ENCODE data around the gene OSBPL1A.

OSBPL1A gene

DNA sequence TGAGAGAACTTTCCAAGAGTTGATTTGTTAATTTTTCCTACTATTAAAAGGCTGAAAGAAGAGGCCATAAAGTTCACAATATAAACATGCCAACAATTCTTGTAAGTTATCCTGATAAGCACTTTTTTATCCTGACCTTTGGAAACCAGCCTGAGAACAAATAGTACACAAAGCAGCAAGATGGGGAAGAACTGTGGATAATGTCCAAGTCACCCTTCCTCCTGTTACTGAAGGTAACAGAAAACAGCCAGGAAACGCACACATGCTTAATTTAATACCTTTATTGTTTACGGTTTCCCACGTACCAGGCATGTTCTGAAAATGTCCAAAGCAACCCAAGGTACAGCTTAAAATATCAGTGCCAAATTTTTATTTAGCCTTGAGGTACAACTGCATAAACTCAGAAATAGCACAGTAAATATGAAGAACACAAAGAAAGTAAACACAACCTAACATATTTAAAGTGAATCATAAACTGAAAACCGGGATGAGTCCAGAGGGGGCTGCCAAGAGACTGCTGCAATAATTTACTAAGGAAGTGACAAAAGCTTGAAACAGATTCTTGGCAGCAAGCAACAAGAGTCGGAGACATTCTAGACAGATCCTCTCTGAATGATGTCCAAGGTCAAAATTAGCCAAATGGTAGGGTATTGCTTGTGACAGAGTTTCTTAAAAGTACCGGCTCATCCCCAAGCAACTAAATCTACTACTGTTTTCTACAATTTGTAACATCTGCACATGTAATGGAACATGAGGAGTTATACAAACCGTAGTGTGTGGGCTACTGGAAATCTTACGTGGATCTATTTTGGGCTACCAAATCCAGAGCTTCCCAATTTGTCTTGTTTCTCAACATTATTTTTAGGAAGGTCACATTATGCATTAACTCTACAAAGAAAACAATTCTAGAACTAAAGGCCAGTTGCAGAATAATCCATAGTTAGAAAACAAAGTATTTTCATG is 165.6 kb downstream of the OSBPL1A start:
- no peak for DNase-seq
- TF ChIP-seq, protein P1, sequence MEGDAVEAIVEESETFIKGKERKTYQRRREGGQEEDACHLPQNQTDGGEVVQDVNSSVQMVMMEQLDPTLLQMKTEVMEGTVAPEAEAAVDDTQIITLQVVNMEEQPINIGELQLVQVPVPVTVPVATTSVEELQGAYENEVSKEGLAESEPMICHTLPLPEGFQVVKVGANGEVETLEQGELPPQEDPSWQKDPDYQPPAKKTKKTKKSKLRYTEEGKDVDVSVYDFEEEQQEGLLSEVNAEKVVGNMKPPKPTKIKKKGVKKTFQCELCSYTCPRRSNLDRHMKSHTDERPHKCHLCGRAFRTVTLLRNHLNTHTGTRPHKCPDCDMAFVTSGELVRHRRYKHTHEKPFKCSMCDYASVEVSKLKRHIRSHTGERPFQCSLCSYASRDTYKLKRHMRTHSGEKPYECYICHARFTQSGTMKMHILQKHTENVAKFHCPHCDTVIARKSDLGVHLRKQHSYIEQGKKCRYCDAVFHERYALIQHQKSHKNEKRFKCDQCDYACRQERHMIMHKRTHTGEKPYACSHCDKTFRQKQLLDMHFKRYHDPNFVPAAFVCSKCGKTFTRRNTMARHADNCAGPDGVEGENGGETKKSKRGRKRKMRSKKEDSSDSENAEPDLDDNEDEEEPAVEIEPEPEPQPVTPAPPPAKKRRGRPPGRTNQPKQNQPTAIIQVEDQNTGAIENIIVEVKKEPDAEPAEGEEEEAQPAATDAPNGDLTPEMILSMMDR (IDR thresholded peaks at IDR 0.05; ENCODE audit: low read depth, low read length, missing control alignments), result no peak

DNA sequence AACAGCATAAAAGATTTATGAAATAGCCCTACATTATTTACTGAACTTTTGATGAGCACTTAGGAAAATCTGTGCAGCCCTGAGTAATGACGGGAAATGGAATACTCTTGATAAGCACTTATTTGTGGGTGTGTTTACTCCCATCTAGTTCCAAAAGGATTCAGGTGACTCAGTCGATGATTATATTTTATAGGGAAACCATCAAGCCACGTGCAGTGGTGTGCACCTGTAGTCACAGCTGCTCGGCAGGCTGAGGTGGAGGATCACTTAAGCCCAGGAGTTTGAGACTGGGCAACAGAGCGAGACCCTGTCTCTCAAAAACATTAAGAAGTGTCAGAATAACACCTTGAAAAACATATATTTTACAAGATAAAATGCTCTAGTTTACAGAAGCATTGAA is 166.9 kb downstream of the OSBPL1A start:
- H3K4me3 ChIP-seq (ENCODE audit: low read depth, low read length), result no peak overlapping the region
- in situ Hi-C loops (cut with HindIII; ENCODE audit: low pct_ligation_motif_present, low sequenced_read_pairs), result no loop called here
- no peaks in the 10 kb centered on the region for H3K27me3 ChIP-seq (replicated peaks)
- no peak for DNase-seq
- H3K36me3 ChIP-seq (replicated peaks), result no peaks in the 10 kb centered on the region
- TF ChIP-seq, protein P1 (IDR thresholded peaks at IDR 0.05; ENCODE audit: low read depth, low read length, missing control alignments), result no peak
- H3K27ac ChIP-seq, result no peak overlapping the region

More for the DNA sequence above, 165.6 kb downstream of the OSBPL1A start:
- no peaks in the 10 kb centered on the region for H3K27me3 ChIP-seq (replicated peaks)
- H3K36me3 ChIP-seq (replicated peaks), result no peaks in the 10 kb centered on the region
- H3K4me3 ChIP-seq (ENCODE audit: low read depth, low read length), result no peak overlapping the region
- in situ Hi-C loops (cut with HindIII; ENCODE audit: low pct_ligation_motif_present, low sequenced_read_pairs), result no loop called here
- no peak overlapping the region for H3K27ac ChIP-seq

DNA sequence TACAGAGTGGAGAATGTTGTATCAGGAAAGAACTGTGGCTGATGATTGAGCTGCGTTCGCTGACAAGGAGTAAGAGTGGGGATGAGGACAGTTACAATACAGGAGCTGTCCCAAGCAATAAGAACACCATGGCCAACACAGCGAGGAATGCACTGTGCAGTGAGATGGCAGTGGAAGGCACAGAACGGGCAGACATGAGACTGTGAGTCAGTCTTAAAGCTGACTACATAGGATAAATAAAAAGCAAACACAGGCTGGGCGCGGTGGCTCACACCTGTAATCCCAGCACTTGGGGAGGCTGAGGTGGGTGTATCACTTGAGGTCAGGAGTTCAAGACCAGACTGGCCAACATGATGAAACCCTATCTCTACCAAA is 169.0 kb downstream of the OSBPL1A start:
- H3K27me3 ChIP-seq (replicated peaks), result no peaks in the 10 kb centered on the region
- H3K4me3 ChIP-seq (ENCODE audit: low read depth, low read length), result no peak overlapping the region
- H3K27ac ChIP-seq, result peak overlapping the region; percentile 46
- H3K36me3 ChIP-seq (replicated peaks), result no peaks in the 10 kb centered on the region
- TF ChIP-seq, protein P1 (IDR thresholded peaks at IDR 0.05; ENCODE audit: low read depth, low read length, missing control alignments), result no peak
- no peak for DNase-seq
- in situ Hi-C loops (cut with HindIII; ENCODE audit: low pct_ligation_motif_present, low sequenced_read_pairs), result no loop called here

DNA sequence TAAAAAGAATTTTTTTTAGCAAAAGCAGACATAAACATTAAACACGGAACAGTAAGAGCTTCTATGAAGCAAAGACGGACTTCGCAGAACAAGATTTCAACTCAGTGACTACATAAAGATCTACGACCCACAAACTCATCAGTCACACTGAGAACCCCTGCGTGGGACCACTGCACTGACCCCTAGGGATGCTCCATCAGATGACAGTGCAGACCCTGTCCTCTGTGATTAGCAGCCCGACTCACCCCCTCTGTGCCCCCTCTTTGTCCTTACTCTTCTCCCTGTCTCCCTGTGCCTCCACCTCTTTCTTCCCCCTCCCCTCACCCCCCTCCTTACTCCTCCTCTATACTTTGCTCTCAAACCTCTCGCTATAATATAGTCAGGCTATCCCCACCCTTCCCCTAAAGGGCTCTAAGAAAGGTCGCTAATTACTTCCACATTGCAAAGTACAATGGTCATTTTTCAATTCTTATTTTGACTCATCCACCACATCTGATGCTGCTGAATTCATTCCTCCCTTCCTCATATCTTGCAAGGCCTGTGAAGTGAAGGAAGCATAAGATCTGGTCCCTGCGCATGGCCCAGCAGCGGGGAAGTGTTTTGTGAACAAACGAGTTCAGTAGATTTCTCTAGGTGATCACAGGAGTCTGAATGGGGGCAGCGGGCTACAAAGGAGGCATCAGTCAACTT is 169.5 kb downstream of the OSBPL1A start:
- Histone ChIP-seq H3K4me3 (ENCODE audit: low read depth, low read length) (no peak overlapping the region), H3K27ac (peak overlapping the region; percentile 46), H3K36me3 (replicated peaks) (no peaks in the 10 kb centered on the region), H3K27me3 (replicated peaks) (no peaks in the 10 kb centered on the region)
- in situ Hi-C loops (cut with HindIII; ENCODE audit: low pct_ligation_motif_present, low sequenced_read_pairs), result no loop called here
- DNase-seq, result peak; percentile 28
- TF ChIP-seq, protein P1 (IDR thresholded peaks at IDR 0.05; ENCODE audit: low read depth, low read length, missing control alignments), result no peak

DNA sequence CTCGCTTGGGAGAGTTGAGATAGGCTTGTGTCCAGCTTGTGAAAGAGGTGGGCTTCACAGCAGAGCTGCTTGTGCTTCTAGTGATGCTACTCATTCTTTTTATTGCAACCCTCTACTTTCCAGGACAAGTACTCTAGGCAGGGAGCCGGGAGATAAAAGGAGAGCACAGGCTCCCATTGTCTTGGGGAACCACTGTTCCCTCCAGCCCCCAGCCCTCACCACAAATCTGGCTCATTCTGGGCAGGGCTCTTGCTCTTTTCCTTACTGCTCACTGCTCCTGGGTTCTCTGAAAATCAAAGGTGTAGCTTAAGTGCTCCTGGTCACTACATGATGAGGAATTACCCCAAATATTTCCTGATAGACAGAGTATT is 177.3 kb downstream of the OSBPL1A start:
- H3K27ac ChIP-seq, result no peak overlapping the region
- no peak overlapping the region for H3K4me3 ChIP-seq (ENCODE audit: low read depth, low read length)
- no peaks in the 10 kb centered on the region for H3K36me3 ChIP-seq (replicated peaks)
- DNase-seq, result no peak
- no peaks in the 10 kb centered on the region for H3K27me3 ChIP-seq (replicated peaks)
- TF ChIP-seq, protein P1 (IDR thresholded peaks at IDR 0.05; ENCODE audit: low read depth, low read length, missing control alignments), result no peak
- in situ Hi-C loops (cut with HindIII; ENCODE audit: low pct_ligation_motif_present, low sequenced_read_pairs), result no loop called here
